NCI-H1417 (cell line): Measurements from ENCODE around the gene STK32B.
"Not testable (repeated sequence)": the region's sequence is repeated elsewhere in the genome, so short reads cannot be mapped to it uniquely, and the experiment has no call there.

ENCODE experiments used
- DNase-seq, 3 experiments: peaks; one replicate each; lab custom pipeline; 2025; lab: John Stamatoyannopoulos, UW

The STK32B gene

GRCh38 chr4:5030221-5030620 is 21.1 kb upstream of the STK32B start:
- no peak for DNase-seq

- no peak for DNase-seq
Observed at GRCh38 chr4:5030927-5031326, 20.4 kb upstream of the STK32B start.

GRCh38 chr4:5032813-5033212 is 18.5 kb upstream of the STK32B start:
- no peak for DNase-seq

- no peak for DNase-seq
Observed at GRCh38 chr4:5033281-5033841, 17.9 kb upstream of the STK32B start.

DNA sequence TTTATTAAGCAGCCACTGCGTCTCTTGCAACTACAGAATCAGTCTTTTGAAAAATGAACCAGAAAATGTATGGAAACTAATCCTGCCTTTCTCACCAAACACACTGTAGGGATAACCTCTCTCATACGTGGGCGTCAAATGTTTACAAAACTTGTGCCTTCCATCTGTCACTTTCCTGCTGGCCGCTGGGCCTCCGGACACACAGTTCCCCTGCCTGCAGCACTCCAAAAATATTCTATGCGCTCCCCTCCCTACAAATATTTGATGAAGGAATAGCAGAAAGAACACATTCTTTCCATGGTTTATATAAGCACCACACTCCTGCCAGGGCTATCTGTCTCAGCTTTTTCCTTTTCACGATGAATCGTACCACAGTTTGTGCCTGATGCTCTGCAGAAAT is 17.1 kb upstream of the STK32B start:
- no peak for DNase-seq

DNA sequence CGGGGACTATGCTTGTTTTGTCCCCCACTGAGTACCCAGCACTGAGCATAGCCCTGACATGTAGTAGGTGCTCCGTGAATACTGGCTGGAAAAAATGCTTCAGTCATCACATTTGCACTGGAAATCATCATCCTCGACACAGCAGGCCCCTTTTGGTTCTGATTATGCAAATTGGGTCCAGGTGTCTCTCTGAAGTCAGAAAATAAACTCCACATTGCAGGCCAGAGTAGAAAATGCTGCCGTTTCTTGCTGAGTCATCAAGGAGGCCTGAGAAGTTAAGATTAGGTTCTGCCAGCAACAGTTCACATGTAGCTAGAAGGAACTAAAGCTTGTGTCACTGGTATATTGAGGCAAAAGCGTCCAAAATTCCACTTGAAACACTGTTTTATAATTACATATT is 15.0 kb upstream of the STK32B start:
- peak in 1 of 3 experiments; percentile 7 for DNase-seq

DNA sequence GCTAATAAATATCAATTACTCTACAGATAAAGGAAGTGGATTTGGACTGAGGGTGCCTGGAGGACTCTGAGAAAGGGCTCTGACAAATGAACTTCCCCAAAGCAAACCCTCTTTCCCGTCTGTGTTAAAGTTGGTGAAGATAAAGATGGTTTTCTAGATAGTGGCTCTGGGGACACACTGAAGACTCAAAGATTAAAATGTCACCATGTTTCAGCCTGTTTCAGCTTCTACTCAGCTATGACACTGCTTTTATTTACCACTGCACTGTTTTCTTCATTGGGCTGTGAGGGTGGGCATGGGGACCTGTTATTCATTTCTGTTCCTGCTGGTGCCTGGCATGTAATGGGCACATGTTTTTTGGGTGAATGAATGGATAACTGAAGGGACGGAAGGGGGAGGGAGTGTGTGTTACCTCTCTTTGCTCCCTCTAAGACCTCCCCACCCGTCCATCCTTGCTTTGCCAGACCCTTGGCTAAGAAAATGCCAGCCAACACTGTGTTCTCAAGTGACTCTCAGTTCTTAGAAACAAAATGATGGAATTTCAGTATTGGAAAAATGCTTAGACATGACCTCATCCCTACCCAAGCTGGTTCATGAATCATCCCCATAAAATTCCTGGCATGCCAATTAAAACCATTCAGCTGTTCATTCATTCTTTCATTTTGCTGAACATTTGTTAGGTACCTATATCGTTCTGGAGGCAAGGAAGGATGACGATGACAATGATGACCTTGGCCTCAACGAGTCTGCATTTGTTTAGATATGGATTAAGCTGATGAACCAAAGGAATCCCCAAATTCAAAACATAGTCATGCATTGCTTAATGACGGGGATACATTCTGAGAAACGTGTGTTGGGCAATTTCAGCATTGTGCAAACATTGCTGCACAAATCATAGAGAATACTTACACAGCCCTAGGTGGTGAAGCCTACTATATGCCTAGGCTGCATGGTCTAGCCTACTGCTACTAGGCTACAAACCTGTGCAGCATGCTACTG is 13.4 kb upstream of the STK32B start:
- DNase-seq = no peak

DNA sequence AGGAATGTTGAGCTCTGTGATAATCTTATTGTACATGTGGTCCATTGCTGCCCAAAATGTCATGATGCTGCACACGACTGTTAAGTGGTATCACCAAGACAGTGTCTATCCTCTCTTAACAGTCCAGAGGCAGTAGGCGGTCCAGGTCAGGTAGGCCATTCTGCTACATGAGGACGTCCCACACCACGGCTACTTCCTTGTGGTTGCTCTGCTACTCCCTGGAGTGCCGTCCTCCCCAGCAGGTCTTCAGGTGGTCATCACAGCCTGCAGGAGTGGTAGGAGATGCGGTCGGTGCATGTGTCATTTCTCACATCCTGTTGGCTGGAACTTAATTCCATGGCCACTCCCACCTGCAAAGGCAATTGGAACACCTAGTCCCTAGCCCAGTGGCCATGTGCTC is 11.5 kb upstream of the STK32B start:
- no peak for DNase-seq

- DNase-seq = peak in 1 of 3 experiments; percentile 34
Observed at GRCh38 chr4:5040856-5041620, 10.2 kb upstream of the STK32B start.

- peak in 1 of 3 experiments; percentile 34 for DNase-seq
Observed at GRCh38 chr4:5041699-5042098, 9.6 kb upstream of the STK32B start.

- no peak for DNase-seq
Observed at GRCh38 chr4:5043579-5043978, 7.7 kb upstream of the STK32B start.

GRCh38 chr4:5044341-5044740 is 6.9 kb upstream of the STK32B start:
- DNase-seq = no peak

DNA sequence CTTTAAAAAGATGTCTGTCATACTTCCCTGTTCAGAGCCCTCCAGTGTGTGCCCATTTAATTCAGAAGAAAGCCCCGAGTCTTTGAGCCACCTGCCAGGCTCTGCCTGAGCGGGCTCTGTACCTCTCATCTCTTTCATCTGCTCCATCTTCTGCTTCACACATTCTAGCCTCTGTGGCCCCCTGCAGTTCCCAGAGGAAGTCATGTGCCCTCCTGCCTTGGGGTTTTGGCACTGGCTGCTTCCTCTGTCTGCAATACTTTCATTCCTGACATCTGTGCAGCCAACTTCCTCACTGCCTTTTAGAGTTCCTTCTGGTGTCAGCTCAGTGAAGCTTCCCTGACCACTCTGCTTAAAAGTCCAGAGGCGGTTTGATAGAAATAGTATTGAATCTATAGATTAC is 6.2 kb upstream of the STK32B start:
- no peak for DNase-seq

DNA sequence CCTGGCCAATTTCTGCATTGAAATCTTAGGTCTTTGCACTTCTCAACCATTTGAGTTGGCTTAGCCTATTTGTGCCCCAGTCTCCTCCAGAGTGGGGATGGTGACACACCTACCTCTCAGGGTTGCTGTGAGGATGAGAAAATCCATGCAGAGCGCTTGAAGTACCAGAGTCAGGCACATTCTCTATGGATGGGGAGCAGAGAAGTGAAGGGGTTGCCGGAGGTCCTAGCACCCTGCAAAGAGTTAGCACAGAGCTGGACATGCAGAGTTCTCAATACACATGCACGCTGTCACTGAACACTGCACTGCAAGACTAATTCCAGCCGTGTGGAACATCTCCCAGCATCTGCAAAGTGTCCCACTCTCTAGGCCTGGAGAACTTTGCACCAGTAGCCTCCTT is 2.6 kb upstream of the STK32B start:
- DNase-seq = no peak

DNA sequence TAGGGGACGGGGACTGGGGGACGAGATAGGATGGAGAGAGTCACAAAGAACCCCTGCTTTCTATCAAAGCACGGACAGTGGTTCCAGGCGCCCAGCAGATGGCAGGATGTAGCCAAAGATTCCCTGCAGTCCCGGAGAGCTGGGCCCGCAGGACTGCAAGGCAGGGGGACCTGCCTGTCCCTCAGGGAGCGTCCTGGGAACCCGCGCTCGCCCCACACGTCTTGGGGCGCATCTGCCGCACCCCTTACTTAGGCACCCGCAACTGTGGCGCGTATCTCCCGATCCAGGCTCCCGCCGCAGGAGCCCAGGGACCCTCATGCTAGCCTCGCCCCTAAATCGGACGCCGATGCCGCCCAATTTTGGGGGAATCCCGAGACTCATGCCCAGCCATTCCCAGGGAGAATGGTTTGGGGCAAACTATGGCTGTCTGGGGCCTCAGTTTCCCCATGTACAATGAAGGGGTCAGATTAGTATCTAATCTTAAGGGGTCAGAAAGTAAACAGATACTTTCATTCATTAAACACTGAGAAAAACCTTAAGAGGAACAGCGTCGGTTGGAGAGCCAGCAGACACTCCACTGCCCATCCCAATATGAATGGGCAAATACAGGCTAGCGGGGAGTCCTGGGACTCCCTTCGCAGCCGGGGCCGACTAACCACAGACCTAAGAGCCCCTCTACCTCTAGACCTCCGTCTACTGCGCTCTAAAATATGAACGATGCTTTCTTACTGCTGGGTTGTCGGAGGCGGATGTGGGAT is 581 bp upstream of the STK32B start:
- peak; percentile 74 to 87 (median 83) for DNase-seq

DNA sequence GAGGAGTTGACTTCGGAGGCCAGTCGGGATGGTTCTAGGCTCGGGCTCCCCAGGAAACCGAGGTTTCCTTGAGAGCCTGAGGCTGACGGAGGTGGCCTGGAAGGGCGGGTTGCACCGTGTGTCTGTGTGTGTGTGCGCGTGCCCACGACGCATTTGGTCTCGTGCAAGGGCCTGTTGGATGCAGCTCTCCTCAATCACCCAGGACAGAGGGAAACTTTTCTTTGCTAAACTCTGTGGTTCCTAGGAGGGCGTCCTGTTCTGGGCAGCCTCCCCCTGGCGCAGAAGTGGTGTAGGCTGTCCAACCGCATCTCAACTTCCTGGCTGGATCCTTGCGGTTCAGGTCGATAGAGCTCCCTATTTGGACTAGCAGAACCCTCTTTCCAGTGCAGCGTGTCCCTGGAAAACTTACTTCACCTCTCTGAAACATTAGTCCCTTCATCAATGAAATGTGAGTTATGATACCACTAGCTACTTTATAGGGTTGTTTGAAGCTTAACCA is 973 bp downstream of the STK32B start:
- DNase-seq = peak in 2 of 3 experiments; percentile 39 to 63

DNA sequence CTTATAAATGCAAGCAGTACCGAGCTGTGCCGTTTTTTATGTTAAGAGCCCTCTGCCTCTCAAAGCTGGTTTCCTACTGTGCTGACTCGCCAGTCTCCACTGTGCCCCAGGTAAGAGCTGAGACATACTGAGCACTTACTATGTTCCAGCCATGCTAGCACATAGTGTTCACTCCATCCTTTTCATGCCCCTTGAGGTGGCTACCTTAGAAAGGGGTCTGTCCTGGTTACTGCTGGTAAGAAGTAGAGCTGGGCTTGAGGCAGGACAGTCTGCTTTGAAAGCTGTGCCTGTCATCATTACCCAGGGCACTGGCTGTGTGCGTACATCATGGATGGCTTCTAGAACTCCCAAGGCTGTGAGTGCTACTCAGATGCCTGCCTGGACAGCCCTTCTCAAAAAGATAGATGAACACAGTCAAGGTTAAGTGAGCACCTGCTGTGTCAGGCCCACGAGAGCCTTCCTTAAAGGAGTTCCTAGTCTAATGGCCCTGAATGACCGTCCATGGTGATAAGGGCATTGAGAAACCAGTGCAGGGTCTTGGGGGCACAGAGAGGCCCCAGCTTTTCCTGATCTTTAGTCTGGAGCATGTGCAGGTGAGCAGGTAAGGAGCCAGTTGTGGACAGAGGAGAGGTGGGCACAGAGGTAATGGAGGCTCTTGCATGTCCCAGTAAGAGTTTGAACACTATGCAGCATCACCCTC is 1.6 kb downstream of the STK32B start:
- DNase-seq = peak in 1 of 3 experiments; percentile 29

DNA sequence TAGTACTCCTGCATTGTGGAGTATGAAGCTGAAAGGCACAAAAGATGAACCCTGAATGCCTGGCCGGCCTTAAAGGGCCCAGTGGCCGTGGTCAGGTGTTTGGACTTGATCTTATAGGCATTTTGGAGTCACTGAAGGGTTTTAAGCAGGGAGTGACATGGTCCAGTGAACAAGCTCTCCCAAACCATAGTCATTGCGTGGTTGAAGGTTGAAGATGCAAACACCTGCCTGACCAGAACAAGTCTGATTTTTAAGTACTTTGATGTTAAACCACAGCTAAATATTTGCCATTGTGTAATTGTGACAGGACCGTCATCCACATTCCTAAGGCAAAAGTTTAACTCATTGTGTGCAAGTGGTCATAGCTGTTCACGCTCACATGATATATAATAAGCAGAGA is 3.3 kb downstream of the STK32B start:
- peak in 1 of 3 experiments; percentile 58 for DNase-seq

DNA sequence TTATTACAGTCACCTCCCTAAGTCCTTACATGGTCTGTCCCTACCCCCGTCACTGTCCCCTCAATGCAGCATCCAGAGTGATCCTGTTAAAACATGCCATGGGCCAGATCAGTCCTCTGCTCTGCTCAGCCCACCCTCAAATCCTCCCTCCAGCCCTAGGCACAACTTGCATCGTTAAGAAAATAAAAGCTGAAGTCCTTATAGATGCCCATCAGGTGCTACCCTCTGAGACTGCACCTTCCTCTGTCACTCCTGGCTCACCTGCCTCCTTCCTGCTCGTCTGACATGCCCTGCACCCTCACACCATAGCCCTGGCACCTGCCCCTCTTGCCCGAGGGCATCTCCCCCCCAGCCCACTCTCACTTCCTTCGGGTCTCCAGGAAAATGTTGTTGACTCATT is 4.1 kb downstream of the STK32B start:
- DNase-seq = no peak

GRCh38 chr4:5066101-5066500 is 14.8 kb downstream of the STK32B start:
- no peak for DNase-seq

DNA sequence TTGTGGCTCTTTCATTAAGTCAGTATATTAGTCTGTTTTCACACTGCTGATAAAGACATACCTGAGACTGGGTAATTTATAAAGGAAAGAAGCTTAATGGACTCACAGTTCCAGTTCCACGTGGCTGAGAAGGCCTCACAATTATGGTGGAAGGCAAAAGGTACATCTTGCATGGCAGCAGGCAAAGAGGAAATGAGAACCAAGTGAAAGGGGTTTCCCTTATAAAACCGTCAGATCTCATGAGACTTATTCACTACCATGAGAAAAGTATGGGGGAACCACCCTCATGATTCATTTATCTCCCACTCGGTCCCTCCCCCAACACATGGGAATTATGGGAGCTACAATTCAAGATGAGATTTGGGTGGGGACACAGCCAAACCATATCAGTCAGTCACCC is 15.7 kb downstream of the STK32B start:
- not testable (repeated sequence) for DNase-seq
